IPS-NIHi7 (cell line): ENCODE results near the gene NEK9.

ENCODE experiments used
- DNase-seq: peaks from one replicate; pipeline ENCODE4 v3.0.0; 2012; ENCODE audit warnings: mixed read lengths; ENCODE audit errors: extremely low spot score

NEK9 gene

DNA sequence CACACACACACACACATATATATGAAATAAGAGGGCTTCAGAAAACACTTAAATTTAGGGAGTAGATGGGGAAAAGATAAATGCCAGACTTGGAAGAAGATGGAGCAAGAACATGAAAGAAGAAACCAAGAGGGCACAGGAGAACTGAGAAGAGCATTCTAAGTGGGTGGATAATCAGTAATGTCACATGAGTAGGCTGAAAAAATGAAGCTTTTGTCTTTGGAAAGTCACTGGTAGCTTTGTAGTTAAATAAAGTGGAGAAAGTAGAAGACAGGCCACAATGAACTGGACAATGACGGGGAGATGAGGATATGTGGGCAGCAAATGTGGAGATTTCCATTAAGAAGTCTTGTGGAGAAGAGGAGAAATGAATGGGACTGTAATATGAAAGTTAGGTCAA lies 59.6 kb downstream of the NEK9 start:
- DNase-seq, result no peak

DNA sequence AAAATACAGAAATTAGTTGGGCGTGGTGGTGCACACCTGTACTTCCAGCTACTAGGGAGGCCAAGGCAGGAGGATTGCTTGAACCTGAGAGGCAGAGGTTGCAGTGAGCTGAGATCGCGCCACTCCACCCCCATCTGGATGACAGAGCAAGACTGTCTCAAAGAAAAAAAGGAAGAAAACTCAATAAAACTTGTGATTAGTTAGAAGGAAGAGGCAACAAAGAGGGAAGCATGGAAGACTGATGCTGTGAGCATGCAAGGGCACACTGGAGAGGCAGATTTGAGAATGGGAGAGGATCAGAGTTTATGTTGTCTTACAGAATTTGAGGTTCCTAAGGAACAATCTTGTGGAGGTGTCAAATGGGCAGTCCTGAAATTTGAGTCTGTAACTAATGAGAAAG lies 60.2 kb downstream of the NEK9 start:
- no peak for DNase-seq

DNA sequence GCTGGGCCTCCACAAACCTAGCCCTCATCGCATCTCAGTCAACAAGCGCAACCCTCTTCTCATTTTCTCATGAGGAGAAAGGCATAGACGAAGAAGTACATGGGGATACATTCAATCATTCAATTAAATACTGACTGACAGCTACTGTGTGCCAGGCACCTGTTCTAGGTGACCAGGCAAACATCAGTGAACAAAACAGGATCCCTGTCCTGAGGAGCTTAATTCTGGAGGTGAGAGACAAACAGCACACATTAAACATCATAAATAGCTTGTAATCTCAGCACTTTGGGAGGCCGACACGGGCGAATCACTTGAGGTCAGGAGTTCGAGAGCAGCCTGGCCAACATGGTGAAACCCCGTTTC lies 62.7 kb downstream of the NEK9 start:
- no peak for DNase-seq

DNA sequence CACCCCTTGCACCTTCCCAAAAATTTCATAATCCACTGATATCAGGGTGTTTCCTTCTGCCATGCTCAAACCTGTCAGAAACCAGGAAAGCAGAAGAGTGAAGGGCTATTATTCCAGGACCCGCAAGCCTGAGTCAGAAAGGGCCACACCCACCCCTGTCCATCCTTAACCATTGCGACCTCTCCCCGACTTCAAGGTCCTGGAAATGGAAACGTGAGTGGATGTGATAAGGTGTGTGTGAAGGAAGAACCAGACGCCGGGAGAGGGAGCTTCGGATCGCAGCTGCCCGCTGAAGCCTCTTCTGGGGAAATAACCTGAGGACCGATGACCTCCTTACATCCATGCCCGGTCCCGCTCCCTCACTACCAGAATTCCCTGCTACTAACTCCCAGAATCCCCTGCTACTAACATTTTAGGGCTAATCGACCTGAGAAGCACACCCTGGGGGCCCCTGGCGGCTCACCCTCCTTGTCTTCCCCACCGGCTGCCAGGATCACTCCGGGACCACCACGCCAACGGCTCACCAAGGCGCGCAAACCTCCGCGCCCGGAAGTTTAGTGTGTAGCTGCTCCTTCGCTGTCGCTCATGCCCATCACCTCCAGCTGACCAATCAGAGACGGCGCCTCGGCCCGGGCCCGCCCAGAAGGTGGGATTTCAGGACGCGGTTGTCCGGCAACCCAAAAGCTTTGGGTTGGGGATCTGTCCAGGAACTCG lies 63.2 kb downstream of the NEK9 start, which contains the start of gene ACYP1:
Gene ACYP1, minus strand, starts transcription at position 534 of the 714 bp plus-strand sequence. Its CDS starts 471 bp downstream, at position 63.
- DNase-seq, result peak; percentile 93

DNA sequence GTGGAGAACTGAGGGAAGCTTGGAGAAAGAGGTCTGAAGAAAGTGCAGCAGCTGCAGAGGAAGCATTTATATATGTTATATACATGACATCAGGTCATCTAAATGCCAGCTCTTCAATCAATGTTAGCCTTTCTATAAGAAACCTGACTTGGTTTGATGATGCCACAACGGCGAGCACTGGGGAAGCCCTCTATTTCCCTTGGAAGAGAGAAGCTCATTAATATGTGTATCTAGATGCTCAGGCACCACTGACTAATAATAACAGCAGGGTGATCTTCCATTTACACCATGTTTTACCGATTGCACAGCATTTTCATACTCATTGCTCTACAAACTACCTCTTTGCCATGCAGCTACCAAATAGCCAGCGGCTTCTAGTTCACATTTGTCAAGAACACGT lies 63.8 kb downstream of the NEK9 start:
- no peak for DNase-seq

DNA sequence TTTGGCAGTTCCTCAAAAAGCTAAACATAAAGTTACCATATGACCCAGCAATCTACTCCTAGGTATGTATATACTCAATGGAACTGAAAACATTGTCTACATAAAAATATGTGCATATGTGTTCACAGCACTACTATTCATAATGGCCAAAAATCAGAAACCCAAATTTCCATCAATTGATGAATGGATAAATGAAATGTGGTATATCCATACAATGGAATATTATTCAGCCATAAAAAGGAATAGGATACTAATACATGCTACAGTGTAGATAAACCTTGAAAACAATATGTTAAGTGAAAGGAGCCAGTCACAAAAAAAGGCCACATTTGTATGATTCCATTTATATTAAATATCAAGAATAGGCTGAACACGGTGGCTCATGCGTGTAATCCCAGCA lies 66.4 kb downstream of the NEK9 start:
- DNase-seq, result no peak

DNA sequence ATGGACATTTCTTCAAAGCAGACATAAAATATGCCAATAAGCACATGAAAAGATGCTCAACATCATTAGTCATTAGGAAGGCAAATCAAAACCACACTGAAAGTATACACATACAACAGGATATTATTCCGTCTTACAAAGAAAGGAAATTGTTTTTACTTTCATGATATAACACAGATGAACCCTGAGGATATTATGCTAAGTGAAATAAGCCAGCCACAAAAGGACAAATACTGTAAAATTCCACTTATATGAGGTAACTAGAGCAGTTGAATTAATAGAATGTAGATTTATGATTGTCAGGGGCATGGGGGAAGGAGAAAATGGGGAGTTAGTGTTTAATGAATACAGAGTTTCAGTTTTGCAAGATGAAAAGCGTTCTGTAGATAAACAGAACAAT lies 67.2 kb downstream of the NEK9 start:
- DNase-seq, result no peak

DNA sequence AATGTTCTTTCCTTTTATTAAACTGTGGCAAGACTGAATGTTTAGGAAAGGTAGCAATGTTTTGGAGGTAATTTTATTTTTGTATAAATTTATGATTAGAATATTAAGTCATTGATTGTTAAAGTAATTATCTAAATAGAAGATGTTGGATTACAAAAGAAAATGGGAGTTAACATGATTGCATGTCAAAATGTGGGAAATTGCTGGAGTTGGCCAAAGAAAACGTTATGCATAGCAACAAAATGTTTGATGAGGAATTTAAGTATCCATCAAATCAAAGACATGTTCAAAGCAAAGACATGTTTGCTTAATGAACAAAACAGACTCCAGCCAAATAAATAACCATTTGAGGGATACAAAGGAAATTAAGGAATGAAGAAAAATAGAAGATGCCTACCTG lies 72.4 kb downstream of the NEK9 start:
- no peak for DNase-seq

DNA sequence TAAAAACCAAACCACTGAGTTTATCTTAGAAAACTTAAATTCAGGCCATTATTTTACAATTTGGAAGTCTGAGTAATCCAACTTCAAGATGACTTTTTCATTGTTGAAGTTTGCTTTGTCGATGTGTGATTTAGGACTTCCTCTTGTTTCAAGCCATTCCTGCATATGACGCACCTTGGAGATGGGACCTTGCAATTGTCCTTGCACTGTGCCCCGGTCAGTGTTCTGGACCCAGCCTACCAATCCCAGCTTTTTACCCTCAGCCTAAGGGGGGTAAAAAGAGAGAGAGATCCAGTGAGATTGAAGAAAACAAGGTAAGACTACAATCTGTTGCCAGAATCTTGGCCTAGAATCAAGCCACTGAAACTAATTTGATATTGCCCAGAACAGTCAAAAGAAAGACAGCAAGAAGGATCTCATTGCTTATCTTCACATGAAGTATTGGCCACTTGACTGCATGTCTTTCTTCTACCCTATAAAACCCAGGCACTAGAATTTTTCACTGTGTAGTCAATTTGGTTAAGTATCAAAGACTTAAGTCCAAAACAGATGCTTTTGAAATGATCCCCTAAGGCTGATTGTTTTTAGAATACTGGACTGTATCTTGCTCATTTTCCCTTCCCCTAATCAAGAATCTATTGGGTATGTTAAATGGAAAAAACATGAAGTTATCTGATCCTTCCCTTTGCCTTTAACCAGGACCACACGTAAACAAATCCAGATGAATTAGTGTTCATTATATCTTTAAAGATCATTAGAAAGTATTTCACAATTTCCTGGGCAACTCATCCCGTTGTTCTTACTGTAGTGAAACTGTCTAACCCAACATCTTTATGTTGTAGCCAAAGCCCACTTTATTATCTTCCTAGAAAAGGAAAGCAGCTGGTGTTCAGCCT lies 73.2 kb downstream of the NEK9 start:
- DNase-seq, result no peak

DNA sequence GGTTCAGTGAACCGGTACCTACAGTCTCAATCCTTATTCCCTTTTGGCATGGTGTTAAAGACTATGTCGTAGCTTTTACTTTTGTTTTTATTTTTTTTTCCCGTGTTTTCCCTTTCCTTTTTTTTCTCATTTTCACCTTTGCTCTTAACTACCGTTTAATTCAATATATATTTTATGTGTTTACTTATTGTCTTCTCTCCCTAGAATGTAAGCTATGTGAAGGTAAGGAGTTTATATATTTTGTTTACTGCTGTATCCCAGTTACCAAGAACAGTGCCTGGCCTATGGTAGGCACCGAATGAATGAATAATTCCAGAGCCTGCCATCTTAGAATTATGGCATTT lies 75.3 kb downstream of the NEK9 start:
- no peak for DNase-seq

DNA sequence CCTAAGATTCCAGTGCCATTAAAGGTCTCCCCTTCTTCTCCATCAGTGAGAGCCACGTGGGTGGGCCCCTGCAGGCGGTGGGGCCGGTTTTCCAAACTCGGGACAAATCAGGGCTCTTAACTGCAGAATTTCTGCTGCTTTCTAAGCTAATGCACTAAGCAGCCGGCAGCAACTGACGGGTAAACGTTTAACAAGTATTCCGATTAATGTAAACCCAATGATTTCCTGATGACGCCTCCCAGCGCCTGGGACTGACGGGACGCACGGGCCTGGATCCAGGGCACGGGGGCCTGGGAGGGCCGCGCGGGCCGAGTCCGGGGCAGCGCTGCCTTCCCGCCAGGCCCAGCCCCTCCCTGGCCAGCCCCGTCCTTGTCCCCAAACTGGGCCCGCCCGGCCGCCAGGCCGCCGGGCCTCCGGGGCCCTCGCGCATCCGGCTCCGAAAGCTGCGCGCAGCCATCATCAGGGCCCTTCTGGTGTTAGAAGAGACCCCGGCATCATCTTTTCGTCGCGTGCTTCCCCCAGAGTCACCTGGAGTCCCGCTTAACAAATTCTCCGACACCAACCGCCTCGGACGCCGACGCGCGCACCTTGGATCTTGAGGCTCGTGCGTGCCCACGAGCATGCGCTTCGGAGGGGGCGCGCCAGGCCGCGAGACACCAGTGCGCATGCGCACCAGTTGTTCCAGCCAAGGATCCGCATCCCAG lies 75.8 kb downstream of the NEK9 start, which contains the start of gene MLH3:
Gene MLH3, minus strand, starts transcription at position 616 of the 704 bp plus-strand sequence. CDS start 1,812 bp downstream, outside the sequence.
- DNase-seq, result peak; percentile 97

DNA sequence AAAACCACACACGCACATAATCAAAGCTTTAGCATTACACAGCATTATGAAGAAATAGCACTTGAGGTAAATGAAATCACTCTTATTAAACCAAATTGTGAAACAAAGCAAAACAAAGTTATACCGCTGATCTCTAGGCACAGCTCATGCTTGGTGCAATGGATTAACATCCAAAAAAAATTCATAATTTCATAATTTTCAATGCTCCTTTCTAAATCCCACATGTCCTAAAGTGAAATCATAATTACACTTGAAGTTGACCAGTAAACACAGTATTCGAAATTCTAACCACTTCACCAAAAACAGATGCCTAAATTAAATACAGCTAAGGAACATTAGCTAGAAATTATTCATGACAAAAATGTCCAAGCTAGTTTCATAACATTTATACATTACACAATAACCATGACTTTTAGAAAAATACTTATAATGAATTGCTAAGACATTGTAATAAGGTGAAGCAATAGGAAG lies 77.1 kb downstream of the NEK9 start:
- no peak for DNase-seq

DNA sequence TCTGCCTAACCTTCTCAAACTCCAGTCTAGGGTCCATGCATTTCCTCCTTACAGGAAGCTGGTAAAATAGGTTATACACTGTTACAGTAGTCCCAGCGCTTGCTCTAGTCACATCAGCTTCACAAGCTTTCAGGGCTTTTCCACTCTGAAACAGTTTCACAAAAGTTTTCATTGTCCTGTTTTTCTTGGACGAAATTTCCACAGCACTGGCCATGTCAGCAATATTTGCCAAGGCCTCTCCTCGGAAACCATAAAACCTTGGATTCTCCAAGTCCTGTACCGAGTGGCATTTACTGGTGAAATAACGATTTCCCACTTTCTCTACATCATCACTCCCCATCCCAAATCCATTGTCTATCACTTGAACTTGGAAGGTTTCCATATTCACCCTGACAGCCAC lies 77.7 kb downstream of the NEK9 start:
- DNase-seq, result no peak

DNA sequence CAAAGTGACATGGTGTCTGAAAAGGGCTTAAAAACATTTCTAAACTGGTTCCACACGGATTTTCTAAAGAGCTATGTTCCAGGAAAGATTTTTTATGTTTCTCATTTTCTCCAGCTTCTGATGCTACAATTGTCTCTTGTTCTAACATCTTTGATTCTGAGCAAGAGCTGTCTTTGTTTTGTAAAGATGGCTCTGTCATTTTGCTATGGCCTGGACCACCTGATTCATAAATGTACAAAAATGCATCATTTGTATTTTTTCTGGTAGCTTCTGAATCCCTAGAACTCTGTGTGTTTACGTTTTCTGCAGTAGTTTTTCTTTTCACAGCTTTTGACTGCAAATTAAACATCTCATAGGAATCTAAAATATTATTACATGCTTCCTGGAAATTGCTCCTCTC lies 78.7 kb downstream of the NEK9 start:
- no peak for DNase-seq

DNA sequence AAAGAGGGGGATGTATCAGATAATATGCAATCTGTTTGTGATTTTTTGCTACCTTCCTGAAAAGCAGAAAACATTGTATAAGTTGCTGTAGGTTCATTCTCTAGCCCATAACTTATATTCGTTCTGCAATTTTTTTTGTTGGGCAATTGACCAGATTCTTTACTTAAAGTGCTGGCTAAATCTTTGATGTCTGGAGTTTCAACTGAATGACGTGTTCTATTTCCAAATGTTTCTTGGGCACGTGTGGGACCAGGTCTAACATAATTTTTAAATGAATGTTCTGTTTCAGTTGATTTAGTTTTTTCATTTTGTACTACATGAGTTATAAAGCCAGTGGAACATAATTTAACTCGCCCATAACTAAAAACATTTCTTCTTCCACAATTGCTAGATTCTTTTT lies 79.3 kb downstream of the NEK9 start:
- no peak for DNase-seq

DNA sequence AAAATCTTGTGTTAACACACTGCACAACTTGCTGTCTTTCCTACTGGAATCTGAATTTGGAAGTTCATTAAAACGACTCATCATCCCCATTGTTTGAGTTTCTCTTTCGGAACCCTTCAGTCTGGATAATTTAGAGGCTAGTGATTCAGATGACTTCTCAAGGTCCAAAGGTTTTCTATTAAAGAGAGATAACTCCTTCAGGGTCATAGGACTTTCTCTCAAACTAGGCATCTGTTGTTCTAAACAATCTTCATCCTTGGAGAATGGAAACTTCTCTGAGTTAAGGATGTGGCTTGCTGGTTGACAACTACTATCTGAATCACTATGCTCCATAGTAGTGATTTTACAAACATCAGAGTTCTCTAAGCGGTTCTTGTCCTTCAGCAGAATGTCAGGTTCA lies 79.9 kb downstream of the NEK9 start:
- DNase-seq, result no peak

DNA sequence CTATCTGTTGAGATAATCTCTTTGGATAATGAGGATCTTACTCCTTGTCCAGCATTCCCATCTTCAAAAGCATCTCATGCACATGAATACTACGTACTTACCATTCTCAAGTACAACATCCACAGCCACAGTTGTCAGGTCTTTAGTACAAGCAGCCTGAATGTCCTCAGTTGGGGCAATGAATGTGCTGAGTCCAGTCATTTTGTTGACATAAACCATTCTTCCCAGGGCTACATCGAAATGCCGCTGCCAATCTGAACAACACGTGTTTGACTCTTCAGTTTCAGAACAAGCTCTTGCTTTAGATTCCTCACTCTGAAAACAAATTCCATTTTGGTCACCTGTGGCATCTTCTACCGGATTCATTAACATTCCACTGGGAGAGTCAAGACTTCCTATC lies 80.6 kb downstream of the NEK9 start:
- no peak for DNase-seq

DNA sequence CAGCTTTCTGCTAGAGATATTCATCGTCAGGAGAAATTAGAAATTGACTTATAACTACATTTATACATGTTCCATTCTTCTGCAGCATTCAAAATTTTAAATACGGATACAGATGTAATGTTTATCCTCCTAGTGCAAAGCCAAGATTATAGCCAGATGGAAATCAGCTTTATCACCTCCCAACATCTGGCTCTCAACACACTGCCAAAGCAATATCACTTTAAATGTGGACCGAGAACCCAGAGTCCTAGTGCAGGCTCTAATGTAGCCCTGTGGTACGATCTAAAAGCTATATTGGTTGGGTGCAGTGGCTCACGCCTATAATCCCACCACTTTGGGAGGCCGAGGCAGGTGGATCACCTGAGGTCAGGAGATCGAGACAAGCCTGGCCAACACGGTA lies 82.1 kb downstream of the NEK9 start:
- DNase-seq, result no peak

DNA sequence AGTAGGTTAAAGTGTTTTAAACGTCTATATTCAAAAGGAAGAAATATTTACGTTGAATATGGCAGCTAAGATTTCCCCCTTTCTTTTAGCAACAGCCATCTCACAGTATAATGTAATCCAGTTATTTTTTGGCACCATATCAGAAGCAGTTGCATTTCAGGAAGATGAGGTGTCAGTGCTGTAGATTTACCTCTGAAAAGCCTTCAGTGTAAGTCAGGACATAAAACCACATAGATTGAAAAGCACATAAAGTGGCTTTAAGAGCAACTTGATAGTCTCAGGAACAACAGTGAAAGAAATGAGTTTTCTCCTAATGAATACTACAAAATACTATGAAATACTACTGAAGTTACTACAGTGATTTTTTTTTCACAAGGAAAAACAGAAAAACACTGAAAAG lies 82.5 kb downstream of the NEK9 start:
- DNase-seq, result no peak

DNA sequence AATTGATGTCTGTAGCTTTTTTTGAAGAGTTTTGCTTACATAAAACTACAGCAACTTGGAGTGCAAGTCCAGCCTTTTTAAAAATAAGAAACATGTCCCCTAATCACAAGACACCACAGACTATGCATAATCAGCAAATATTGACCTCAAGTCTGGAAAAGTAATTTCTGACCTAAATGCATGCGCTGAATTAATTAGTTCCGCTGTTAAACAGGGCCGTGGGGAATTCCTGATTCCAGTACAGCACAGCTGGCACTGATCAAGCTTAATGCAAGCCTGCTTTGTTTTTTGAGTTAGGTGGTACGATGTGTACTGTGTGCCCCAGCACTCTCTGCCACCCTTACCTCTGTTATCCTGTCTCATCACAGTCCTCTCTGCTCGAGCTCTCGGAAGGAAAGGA lies 84.8 kb downstream of the NEK9 start:
- no peak for DNase-seq

DNA sequence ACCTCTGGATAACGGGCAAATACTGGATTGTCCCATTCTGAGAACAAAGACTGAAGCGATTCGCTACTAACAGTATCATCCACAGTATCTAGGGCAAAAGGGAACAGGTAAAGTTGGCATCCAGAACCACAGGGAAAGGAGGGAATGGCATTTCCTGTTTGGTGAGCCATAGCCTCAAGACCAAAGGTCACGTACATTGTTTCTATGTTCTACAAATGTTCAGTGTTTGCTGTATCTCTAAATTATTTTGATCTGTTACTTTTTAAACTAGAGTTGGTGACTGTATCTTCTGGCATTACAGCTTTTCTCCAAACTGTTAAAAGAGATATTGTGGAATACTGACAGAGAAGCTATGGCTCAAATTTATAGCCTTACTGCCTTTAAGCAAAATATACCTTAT lies 85.2 kb downstream of the NEK9 start:
- DNase-seq, result no peak

DNA sequence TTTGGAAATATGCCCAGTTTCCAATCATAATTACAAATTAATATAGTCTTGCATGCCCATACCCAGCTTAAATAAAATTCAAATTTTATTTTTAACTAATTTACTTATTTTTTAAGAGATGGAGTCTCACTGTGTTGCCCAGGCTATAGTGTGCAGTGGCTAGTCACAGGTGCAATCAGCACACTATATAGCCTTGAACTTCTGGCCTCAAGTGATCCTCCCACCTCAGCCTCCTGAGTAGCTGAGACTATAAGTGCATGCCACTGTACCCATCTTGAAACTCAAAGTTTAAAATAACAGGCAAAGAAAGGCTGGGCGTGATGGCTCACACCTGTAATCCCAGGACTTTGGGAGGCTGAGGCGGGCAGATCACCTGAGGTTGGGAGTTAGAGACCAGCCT lies 85.9 kb downstream of the NEK9 start:
- no peak for DNase-seq

DNA sequence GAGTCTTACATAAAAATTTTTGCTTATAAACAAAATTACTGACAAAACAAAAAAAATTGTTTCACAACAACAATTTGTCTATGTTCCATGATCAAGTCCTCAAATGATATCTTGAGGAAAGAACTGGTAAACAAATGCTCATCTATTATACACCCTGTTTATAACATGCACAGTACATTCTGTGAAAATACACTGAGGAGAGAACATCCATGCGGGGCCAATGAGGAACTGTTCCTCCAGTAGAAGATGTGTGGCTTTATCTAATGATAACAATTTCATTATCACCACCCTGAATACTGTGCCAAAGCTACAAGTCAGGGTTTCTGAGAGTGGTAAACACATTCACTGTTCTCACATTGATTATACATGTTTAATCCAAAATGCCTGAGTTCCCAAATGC lies 86.3 kb downstream of the NEK9 start:
- DNase-seq, result no peak
